G401 (cell line): ENCODE measurements around the gene TMEM184B. TPM values are rescaled to one million over a fixed set of nuclear protein-coding genes. Genes with fewer than 3 reads are reported as not detected.

Experiments used
- DNase-seq: peaks from one replicate; pipeline ENCODE4 v3.0.0-alpha.2; 2015; ENCODE audit warnings: low spot score
- in situ Hi-C: cut with HindIII; loops from 2 replicates; pipeline ENCODE4 v1.10.0; 2016; ENCODE audit warnings: low sequenced_read_pairs, mixed read lengths
- total RNA-seq: library from RNA; depleted of rRNA; stranded (reverse); fragments of >200 nt; shearing (Covaris generic); gene quantifications from 2 replicates; pipeline ENCODE4 v1.2.3, GENCODE V29; 2014; rRNA removed

The TMEM184B gene
- 16.2 and 20.5 TPM in 2 replicates for total RNA-seq

DNA sequence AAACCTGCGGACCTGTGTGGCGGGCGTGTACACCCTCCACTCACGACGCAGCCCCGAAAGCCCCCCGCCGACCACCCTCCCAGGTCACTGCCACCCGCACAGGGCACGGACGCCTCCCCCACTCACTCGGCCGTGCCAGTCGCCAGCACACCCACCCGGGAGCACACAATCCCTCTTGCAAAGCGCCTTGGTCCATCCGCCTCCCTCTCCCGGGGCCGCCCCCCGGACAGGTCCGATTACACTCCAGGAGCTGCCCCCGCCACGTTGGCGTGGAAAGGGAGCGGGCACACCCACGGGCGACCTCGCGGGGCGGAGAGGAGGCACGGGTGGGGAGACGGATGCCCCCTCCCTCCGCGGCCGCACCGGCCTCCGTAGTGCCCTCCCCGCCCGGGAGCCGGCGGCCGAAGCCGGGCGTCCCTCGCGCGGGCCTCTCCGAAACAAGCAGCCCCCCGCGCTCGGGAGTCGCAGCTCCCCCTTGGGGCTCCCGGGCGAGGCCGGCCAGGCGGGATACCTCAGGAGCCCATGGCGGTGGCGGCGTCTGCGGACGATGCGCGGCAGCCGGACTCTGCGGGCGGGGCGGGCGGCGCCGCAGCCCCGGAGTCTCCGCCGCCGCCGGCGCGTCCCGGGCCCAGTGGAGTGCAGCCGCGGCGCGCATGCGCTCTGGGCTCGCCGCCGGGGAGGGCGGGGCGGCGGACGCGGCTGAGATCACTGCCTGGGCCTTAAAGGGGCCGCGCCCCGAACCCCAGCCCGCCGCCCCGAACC, at the start of gene TMEM184B:
TMEM184B (minus strand) TSS at position 638 of the 762 bp plus-strand sequence. CDS start 25,049 bp downstream, outside the sequence.
- in situ Hi-C loops: loop anchor here (25.0 kb wide), 1 partner anchor 160 kb away; the partner anchor contains the start of gene BAIAP2L2

GRCh38 chr22:38320605-38321402, 48.0 kb upstream of the TMEM184B start:
- in situ Hi-C loops: no loop called here
- DNase-seq: no peak

More for the DNA sequence above, at the start of gene TMEM184B:
- DNase-seq: peak; percentile 77

DNA sequence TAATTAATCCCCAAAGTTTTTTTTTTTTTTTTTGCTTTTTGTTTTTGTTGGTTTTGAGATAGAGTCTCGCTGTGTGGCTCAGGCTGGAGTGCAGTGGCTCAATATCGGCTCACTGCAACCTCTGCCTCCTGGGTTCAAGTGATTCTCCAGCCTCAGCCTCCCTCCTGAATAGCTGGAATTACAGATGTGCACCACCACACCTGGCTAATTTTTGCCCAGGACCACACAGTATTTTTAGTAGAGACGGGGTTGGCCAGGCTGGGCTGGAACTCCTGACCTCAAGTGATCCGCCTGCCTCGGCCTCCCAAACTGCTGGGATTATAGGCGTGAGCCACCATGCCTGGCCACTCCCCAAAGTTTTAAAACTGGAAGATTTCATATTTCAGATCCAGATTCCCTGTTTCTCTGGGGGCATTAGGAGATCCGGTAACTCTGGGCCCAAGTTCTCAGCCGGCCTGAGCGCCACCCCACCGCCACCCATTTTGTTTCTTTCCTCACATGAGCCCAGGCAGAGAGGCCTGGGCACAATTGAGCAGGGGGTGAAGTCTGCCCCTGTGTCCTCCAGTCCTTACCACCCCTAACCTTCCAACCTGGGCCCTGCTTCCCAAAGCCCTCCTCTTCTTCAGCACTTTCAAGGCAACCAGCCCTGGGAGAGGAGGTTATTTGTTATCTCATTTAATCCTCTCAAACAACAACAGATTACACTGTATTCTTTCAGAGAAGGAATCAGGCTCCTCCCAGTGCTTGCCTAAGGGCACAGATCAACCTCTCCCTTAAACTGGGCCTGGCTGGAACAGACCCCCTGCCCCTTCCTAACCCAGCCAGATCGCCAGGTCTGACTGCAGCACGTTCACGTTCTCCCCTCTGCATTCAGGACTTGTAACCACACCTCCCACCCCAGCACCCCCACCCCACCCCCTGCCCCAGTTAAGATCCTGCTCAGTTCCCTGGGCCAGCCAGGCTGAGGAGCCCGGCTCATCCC, 46.3 kb upstream of the TMEM184B start:
- in situ Hi-C loops: no loop called here
- no peak for DNase-seq

DNA sequence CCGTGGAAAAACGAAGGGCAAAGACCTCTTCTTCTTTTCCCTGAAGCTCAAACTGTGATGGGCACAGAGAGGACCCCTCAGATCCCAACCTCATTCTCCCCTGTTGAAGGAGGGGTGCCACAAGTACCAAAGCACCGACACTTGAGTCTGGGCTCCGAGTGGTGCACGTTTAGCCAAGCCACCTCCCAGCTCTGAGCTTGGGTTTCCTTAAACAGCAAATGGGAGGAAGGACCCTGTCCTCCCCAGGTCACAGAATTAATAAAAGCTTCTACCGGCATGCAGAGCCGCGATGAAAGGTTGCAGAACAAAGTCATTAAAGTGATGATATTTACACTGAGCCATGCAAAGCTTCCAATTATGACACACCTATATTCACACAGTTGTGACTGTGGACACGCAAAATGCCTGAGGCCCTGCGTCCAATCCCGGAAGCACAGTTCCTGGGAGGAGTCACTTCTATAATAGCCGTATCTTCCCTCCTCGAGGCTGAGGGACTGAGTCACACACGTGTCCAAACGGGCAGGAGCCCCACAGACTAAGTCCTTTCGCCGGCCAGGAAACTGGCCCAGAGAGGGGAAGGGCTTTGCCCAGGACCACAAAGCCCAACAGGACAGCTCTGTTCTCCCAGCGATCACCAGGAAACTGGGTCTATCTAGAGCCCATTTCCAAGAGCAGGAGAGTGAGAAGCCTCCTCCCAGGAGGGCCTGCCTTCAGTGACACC, 45.3 kb upstream of the TMEM184B start:
- in situ Hi-C loops: no loop called here
- DNase-seq: peak; percentile 60

DNA sequence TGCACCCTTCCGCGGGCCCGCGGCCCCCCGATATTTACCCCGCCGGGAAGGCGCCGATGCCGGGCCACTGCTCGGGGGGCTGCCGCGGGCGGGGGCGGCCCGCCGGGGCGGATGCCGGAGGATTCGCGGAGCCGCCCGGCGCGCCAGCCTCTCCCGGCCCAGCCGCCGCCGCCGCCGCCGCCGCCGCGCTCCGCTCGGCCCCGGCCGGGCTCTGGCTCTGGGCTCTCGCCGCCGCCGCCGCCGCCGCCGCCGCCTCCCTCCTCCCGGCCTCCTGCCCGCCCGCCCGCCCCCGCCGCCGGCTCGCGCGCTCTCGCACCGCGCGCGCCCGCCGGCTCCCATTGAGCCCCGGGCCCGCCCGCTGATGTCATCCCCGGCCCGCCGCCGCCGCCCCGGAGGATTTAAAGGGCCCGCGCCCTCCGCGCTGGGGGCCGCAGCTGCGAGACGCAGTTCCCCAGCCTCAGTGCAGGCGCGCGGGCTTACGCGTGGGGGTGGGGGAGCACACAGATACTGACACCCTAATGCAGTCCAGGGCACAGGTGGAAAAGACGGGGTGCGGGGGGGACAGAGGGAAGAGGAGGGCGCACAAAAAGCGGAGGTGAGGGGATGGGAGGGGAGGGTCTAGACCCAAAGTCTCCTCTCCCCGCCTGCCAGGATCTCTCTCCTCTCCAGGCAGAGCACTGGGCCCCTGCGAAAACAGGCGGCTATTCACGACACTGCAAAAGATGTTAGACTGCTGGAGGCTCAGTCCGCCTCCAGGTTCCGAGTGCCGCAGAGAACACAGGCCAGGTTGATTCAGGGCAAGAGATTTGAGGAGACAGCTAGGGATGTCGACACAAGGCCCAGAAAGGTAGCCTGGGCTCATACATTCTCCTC, 44.5 kb upstream of the TMEM184B start, which contains the start of gene CSNK1E:
CSNK1E (minus strand) TSS at position 312 of the 873 bp plus-strand sequence. CDS start 3,276 bp downstream, outside the sequence.
- peak; percentile 77 for DNase-seq
- in situ Hi-C loops: no loop called here

DNA sequence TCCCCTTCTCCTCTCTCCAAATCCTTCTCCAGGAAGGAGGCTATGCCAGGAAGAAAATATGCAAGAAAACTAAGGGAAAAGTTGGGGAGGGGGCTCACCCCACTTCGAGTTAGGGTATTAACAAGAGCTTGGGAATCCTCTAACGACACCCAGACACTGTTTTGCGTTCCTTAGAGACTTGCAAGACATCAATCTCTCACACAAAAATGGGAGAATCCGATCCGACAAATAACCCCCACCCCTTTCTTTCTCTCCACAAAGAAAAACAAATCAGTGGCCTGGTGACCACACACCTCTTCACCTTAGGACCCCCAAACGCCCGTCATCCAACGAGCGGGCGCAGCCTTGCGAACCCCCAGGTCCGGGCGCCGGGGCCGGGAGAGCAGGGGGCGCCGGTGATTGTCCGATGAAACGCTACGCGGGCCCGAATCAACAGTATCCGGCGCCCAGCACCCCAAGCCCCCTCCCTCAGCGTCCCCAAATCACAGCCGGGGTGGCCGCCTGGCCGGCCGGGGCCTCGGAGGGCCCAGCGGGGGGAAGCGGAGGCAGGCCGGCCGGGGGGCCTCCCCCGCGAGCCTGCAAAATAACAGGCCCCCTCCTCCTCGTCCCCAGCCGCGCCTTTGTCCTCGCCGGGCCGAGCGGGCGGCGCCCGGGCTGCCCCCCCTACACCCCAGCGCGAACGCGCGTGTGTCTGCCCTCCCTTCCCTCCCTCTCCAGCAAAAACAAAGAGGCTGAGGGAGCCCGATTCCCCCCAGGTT, 43.7 kb upstream of the TMEM184B start:
- in situ Hi-C loops: no loop called here
- DNase-seq: peak; percentile 59

- in situ Hi-C loops: no loop called here
- DNase-seq: peak; percentile 63
Measured at GRCh38 chr22:38315823-38316363, 43.1 kb upstream of the TMEM184B start.

DNA sequence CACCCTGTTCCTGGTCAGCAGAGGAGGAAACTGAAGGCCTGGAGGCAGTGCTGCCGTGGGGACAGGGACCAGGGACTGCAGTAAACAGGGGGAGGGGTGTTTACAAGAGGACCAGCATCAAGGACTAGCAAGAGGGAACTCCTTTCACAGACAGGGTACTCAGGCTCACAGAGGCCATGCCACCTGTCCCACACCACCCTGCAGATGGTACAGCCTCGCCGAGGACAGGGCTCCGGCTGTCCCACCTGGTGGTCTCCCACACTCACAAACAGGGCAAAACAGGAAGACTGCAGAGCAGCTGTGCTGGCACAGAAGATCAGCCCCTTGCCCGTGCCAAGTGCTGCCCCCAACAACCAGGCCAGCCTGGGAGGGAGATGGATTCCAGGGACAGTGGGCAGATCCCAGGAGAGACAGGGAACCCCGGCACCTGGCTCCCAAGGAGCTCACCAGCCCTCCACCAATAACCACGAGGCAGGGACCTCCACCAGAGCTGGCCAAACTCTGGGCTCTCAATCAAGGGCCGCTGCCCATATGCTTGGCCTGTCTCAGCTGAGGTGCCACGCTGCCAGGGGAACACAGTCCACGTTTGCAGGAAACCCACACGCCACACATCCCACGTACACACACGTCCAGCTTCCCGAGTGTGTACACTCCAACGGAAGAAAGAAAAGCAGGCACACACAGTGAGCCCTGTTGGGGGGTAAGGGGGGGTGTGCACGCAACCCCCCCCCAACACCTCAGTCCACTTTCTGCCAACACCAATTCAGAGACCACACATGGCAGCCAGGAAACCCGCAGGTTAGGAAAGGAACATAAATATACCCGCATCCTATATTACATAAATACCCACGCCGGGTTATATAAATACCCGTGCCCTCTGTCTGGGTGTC, 42.4 kb upstream of the TMEM184B start:
- in situ Hi-C loops: no loop called here

DNA sequence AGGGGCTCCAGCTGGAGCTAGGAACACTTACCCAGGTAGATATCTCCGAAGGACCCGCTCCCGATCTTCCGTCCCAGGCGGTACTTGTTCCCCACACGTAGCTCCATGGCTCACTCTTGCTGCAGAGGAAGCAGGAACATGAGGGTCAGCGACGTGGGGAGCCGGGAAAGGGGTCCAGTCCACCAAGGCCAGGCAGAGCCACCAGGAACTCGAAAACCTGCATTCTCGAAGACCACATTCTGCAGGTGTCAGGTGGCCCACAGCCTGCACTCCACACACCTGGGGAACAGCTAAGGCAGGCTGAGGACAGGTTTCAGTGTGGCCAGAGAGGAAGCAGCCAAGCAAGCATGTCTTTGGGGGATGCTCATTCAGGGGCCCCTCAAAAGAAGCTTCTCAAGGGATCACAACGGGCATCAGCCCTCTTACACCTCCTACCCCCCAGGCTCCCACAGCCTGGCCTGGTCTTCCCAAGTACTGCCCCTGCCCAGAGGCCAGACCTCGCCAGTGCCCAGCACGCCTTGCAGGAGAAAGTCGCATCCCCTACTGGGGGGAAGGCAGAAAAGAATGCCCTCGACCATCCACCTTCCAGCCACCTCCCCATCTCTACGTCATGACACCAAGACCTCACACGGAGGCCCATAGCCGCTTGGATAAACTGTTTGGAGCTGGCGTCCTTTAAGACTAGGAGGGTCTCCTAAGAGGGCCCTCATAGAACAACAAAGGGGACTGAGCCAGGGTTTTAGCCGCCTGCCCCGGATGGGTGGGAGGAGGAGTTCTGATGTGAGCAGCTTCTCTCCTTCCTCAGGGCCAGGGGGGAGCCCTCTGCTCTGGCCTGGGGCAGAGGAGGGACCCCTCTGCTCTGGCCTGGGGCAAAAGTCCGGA, 41.5 kb upstream of the TMEM184B start:
- DNase-seq: peak; percentile 37
- in situ Hi-C loops: no loop called here

More for the DNA sequence above, 42.4 kb upstream of the TMEM184B start:
- peak; percentile 71 for DNase-seq

DNA sequence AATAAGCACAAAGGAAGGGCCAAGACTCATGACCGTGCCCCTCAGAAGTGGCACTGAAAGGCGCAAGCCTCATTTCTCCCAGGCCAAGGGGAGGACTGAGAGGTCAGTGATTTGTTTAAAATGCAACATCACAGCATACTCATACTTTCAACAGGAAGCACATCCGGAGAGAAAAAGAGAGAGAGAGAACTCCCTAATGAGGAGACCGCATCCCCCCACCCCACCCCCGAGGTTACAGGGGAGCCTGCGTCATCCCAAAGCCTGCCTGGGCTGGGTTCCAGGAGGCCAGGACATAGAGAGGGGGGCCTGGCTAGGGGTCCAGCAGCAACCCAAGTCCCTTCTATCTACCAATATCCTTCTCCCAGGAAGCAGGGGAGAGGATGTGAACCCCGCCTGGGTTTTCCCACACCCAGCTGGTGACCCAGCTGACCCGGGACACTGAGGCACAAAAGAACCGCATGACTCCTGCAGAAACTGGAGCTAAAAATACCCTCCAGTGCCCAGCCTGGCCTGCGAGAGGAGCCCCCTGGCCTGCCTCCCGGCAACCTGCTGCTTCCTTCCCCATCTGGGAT, 40.7 kb upstream of the TMEM184B start:
- DNase-seq: peak; percentile 21
- in situ Hi-C loops: no loop called here

- DNase-seq: peak; percentile 32
- in situ Hi-C loops: no loop called here
Measured at GRCh38 chr22:38312261-38312800, 39.5 kb upstream of the TMEM184B start.

DNA sequence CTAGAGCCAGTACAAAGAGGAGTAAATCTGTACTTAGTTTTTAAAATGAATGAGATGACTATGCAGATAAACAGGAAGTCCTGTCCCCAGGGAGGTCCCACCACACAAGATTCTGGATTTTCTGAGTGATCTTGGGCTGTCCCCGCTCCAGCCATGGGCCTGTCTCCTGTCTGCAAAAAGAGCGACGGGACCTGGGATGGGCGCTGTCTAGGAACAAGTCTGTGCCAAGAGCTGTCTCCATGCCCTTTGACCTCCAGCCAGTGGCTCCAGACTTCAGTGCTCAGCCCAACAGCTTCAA, 38.5 kb upstream of the TMEM184B start:
- no peak for DNase-seq

DNA sequence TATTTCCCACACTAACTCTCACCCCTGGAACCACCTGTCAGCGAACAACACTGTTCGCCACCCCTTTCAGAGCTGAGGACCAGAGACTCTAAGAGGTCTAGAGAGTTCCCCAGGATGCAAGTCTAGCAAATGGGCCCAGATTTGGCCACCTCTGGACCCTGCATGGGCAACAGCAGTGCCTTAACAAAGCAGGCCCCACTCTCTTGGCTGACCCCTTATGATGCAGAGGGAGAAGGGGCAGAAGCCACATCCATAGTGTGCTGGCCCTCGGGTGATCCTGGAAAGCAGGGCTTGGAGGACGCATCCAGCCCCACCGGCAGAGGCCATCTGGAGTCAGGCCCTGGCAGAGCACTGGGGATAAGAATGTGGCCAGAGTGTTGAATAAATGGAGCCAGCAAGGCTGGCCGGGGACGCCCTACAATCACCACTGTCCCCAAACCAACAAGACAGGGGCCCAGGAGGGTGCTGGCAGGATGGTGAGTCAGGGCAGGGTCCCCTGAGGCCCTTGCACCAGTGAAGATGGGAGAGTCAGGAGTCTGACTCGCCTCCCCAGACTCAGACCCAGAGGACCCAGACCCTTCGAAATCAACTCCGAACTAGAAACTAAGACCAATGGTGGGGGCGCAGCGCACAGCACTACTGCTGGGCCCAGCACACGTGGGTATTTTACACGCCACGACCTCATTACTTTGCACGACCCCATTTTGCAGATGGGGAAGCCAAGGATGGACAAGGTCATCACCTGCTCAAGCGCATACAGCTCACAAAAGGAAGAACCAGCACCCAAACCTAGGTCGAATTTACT, 37.9 kb upstream of the TMEM184B start:
- in situ Hi-C loops: no loop called here

More for the DNA sequence above, 38.5 kb upstream of the TMEM184B start:
- in situ Hi-C loops: no loop called here

More for the DNA sequence above, 37.9 kb upstream of the TMEM184B start:
- DNase-seq: peak; percentile 62
